Measurements from ENCODE around the gene CCDC167. TPM values are rescaled to one million over a fixed set of nuclear protein-coding genes. Genes with fewer than 3 reads are reported as not detected.

CCDC167 gene
- total RNA-seq, 2 experiments from 2014 or later = 60.4 to 65.2 TPM

- no peak for DNase-seq
- peak overlapping the region; percentile 78 for H3K4me3 Mint-ChIP-seq
Measured at GRCh38 chr6:37516920-37517405, 17.3 kb upstream of the CCDC167 start.

GRCh38 chr6:37516076-37516919, 16.6 kb upstream of the CCDC167 start:
- POLR2A ChIA-PET = interaction anchor here (0.6 to 4.6 kb wide), 11 partner anchors 12 to 259 kb away, joined by 3 to 93 read pairs (median 4); partner anchors contain the start of genes CCDC167, CMTR1, TBC1D22B and TMEM217
- CTCF ChIA-PET = interaction anchor here (0.6 to 4.2 kb wide), 16 partner anchors 8 to 189 kb away, joined by 3 to 53 read pairs (median 5); partner anchors contain the start of genes CCDC167 and MDGA1

More at GRCh38 chr6:37516920-37517405, 17.3 kb upstream of the CCDC167 start:
- intact Hi-C loops (cut with micrococcal nuclease) = loop anchor here (1.0 to 5.0 kb wide), 8 partner anchors 9 to 275 kb away; partner anchors contain the start of genes CCDC167, TBC1D22B and TMEM217
- ChIA-PET CTCF (interaction anchor here (0.6 to 4.2 kb wide), 15 partner anchors 9 to 188 kb away, joined by 3 to 53 read pairs (median 5); partner anchors contain the start of gene CCDC167), POLR2A (interaction anchor here (0.6 to 4.6 kb wide), 11 partner anchors 13 to 259 kb away, joined by 3 to 93 read pairs (median 4); partner anchors contain the start of genes CCDC167, CMTR1, TBC1D22B and TMEM217)
- Mint-ChIP-seq H3K9me3 (no peaks in the 10 kb centered on the region), H3K4me1 (ENCODE audit: low read depth) (peaks cover 84% of the 10 kb centered on the region), H3K36me3 (no peaks in the 10 kb centered on the region), H3K27me3 (no peaks in the 10 kb centered on the region), H3K27ac (peak overlapping the region; percentile 95)

GRCh38 chr6:37515712-37516075, 16.0 kb upstream of the CCDC167 start:
- ChIA-PET POLR2A (interaction anchor here (1.8 to 4.6 kb wide), 4 partner anchors 12 to 27 kb away, joined by 8 to 93 read pairs (median 30); partner anchors contain the start of gene CCDC167), CTCF (interaction anchor here (1.1 to 4.2 kb wide), 7 partner anchors 13 to 50 kb away, joined by 3 to 53 read pairs (median 7); partner anchors contain the start of gene CCDC167)
- H3K27ac Mint-ChIP-seq = peak overlapping the region; percentile 95
- peaks cover 81% of the 10 kb centered on the region for H3K4me1 Mint-ChIP-seq (ENCODE audit: low read depth)
- peak overlapping the region; percentile 78 for H3K4me3 Mint-ChIP-seq
- H3K36me3 Mint-ChIP-seq = no peaks in the 10 kb centered on the region
- no peaks in the 10 kb centered on the region for H3K9me3 Mint-ChIP-seq
- H3K27me3 Mint-ChIP-seq = no peaks in the 10 kb centered on the region
- intact Hi-C loops (cut with micrococcal nuclease) = loop anchor here (1.0 to 5.0 kb wide), 5 partner anchors 7 to 273 kb away; partner anchors contain the start of genes TBC1D22B and TMEM217
- no peak for DNase-seq

More at GRCh38 chr6:37516076-37516919, 16.6 kb upstream of the CCDC167 start:
- DNase-seq = peak; percentile 96
- H3K4me1 Mint-ChIP-seq (ENCODE audit: low read depth) = peaks cover 82% of the 10 kb centered on the region
- intact Hi-C loops (cut with micrococcal nuclease) = loop anchor here (1.0 to 5.0 kb wide), 5 partner anchors 8 to 274 kb away; partner anchors contain the start of genes TBC1D22B and TMEM217
- peak overlapping the region; percentile 95 for H3K27ac Mint-ChIP-seq
- H3K36me3 Mint-ChIP-seq = no peaks in the 10 kb centered on the region
- H3K27me3 Mint-ChIP-seq = no peaks in the 10 kb centered on the region
- no peaks in the 10 kb centered on the region for H3K9me3 Mint-ChIP-seq
- peak overlapping the region; percentile 78 for H3K4me3 Mint-ChIP-seq

- Mint-ChIP-seq H3K4me1 (ENCODE audit: low read depth) (peaks cover 79% of the 10 kb centered on the region), H3K9me3 (no peaks in the 10 kb centered on the region), H3K4me3 (peak overlapping the region; percentile 78), H3K27me3 (no peaks in the 10 kb centered on the region), H3K27ac (peak overlapping the region; percentile 95), H3K36me3 (no peaks in the 10 kb centered on the region)
- DNase-seq = no peak
- ChIA-PET POLR2A (interaction anchor here (1.0 to 4.3 kb wide), 5 partner anchors 17 to 81 kb away, joined by 3 to 37 read pairs (median 5); no protein-coding TSS in a partner anchor), CTCF (interaction anchor here (0.5 to 1.7 kb wide), 6 partner anchors 11 to 329 kb away, joined by 3 to 7 read pairs (median 4); no protein-coding TSS in a partner anchor)
- intact Hi-C loops (cut with micrococcal nuclease) = loop anchor here (5.0 kb wide), 2 partner anchors 258 to 273 kb away; partner anchors contain the start of genes TBC1D22B and TMEM217
Measured at GRCh38 chr6:37514837-37515236, 15.1 kb upstream of the CCDC167 start.

- peak; percentile 77 for DNase-seq
- Mint-ChIP-seq H3K36me3 (no peaks in the 10 kb centered on the region), H3K27me3 (no peaks in the 10 kb centered on the region), H3K4me1 (ENCODE audit: low read depth) (peaks cover 79% of the 10 kb centered on the region), H3K27ac (peak overlapping the region; percentile 95), H3K9me3 (no peaks in the 10 kb centered on the region), H3K4me3 (peak overlapping the region; percentile 78)
- POLR2A ChIA-PET = interaction anchor here (0.7 to 4.3 kb wide), 6 partner anchors 11 to 81 kb away, joined by 3 to 37 read pairs (median 4); no protein-coding TSS in a partner anchor
- CTCF ChIA-PET = interaction anchor here (0.5 to 1.7 kb wide), 6 partner anchors 12 to 329 kb away, joined by 3 to 7 read pairs (median 4); no protein-coding TSS in a partner anchor
- intact Hi-C loops (cut with micrococcal nuclease) = no loop called here
Measured at GRCh38 chr6:37514321-37514771, 14.7 kb upstream of the CCDC167 start.

- peaks cover 77% of the 10 kb centered on the region for H3K4me1 Mint-ChIP-seq (ENCODE audit: low read depth)
- ChIA-PET CTCF (interaction anchor here (1.1 kb wide), 1 partner anchor 18 kb away, joined by 5 read pairs; no protein-coding TSS in a partner anchor), POLR2A (interaction anchor here (0.7 to 1.8 kb wide), 3 partner anchors 10 to 19 kb away, joined by 3 to 6 read pairs (median 4); no protein-coding TSS in a partner anchor)
- H3K36me3 Mint-ChIP-seq = no peaks in the 10 kb centered on the region
- DNase-seq = no peak
- no peaks in the 10 kb centered on the region for H3K9me3 Mint-ChIP-seq
- H3K4me3 Mint-ChIP-seq = no peak overlapping the region
- peak overlapping the region; percentile 40 for H3K27ac Mint-ChIP-seq
- intact Hi-C loops (cut with micrococcal nuclease) = no loop called here
- H3K27me3 Mint-ChIP-seq = no peaks in the 10 kb centered on the region
Measured at GRCh38 chr6:37513576-37513975, 13.9 kb upstream of the CCDC167 start.

- intact Hi-C loops (cut with micrococcal nuclease) = no loop called here
- H3K36me3 Mint-ChIP-seq = no peaks in the 10 kb centered on the region
- H3K9me3 Mint-ChIP-seq = no peaks in the 10 kb centered on the region
- no peak overlapping the region for H3K4me3 Mint-ChIP-seq
- ChIA-PET POLR2A (interaction anchor here (1.2 to 1.8 kb wide), 2 partner anchors 10 to 18 kb away, joined by 3 to 6 read pairs; no protein-coding TSS in a partner anchor), CTCF (interaction anchor here (1.0 to 1.1 kb wide), 2 partner anchors 8 to 53 kb away, joined by 3 read pairs; no protein-coding TSS in a partner anchor)
- DNase-seq = no peak
- peaks cover 77% of the 10 kb centered on the region for H3K4me1 Mint-ChIP-seq (ENCODE audit: low read depth)
- no peaks in the 10 kb centered on the region for H3K27me3 Mint-ChIP-seq
- no peak overlapping the region for H3K27ac Mint-ChIP-seq
Measured at GRCh38 chr6:37513155-37513554, 13.5 kb upstream of the CCDC167 start.

- ChIA-PET CTCF (interaction anchor here (1.0 to 1.1 kb wide), 2 partner anchors 8 to 53 kb away, joined by 3 read pairs; no protein-coding TSS in a partner anchor), POLR2A (interaction anchor here (1.2 to 1.8 kb wide), 2 partner anchors 9 to 18 kb away, joined by 3 to 6 read pairs; no protein-coding TSS in a partner anchor)
- Mint-ChIP-seq H3K36me3 (no peaks in the 10 kb centered on the region), H3K27ac (no peak overlapping the region), H3K4me3 (no peak overlapping the region), H3K9me3 (no peaks in the 10 kb centered on the region), H3K4me1 (ENCODE audit: low read depth) (peaks cover 74% of the 10 kb centered on the region), H3K27me3 (no peaks in the 10 kb centered on the region)
- no peak for DNase-seq
- intact Hi-C loops (cut with micrococcal nuclease) = no loop called here
Measured at GRCh38 chr6:37512400-37513011, 12.8 kb upstream of the CCDC167 start.

GRCh38 chr6:37511910-37512399, 12.3 kb upstream of the CCDC167 start:
- intact Hi-C loops (cut with micrococcal nuclease) = no loop called here
- ChIA-PET CTCF (interaction anchor here (1.1 kb wide), 1 partner anchor 54 kb away, joined by 3 read pairs; no protein-coding TSS in a partner anchor), POLR2A (interaction anchor here (1.8 kb wide), 1 partner anchor 9 kb away, joined by 6 read pairs; no protein-coding TSS in a partner anchor)
- Mint-ChIP-seq H3K36me3 (no peaks in the 10 kb centered on the region), H3K27me3 (no peaks in the 10 kb centered on the region), H3K27ac (no peak overlapping the region), H3K4me1 (ENCODE audit: low read depth) (peaks cover 71% of the 10 kb centered on the region), H3K4me3 (no peak overlapping the region), H3K9me3 (no peaks in the 10 kb centered on the region)
- no peak for DNase-seq

- no peak overlapping the region for H3K4me3 Mint-ChIP-seq
- H3K9me3 Mint-ChIP-seq = no peaks in the 10 kb centered on the region
- no peaks in the 10 kb centered on the region for H3K36me3 Mint-ChIP-seq
- intact Hi-C loops (cut with micrococcal nuclease) = no loop called here
- DNase-seq = no peak
- H3K4me1 Mint-ChIP-seq (ENCODE audit: low read depth) = peaks cover 66% of the 10 kb centered on the region
- no peak overlapping the region for H3K27ac Mint-ChIP-seq
- ChIA-PET POLR2A (no interaction called here), CTCF (no interaction called here)
- no peaks in the 10 kb centered on the region for H3K27me3 Mint-ChIP-seq
Measured at GRCh38 chr6:37511201-37511600, 11.5 kb upstream of the CCDC167 start.
